Stimulated activated CD8-positive, alpha-beta memory T cell treated with anti-CD3 and anti-CD28 coated beads, Interleukin-4, amount 100 ng/mL, for 4 hours (primary cell): ENCODE results near the gene GRID1.
"Not testable (repeated sequence)": the region's sequence is repeated elsewhere in the genome, so short reads cannot be mapped to it uniquely, and the experiment has no call there.

Experiments
- DNase-seq, 2 donors: peaks; one replicate each; pipeline ENCODE4 v3.0.0-alpha.2; 2020; ENCODE audit warnings: low read depth in 2 of 2, low spot score in 1 of 2

The GRID1 gene

GRCh38 chr10:86194684-86195083, 171.9 kb downstream of the GRID1 start:
- DNase-seq, result no peak

GRCh38 chr10:86193841-86194240, 172.8 kb downstream of the GRID1 start:
- no peak for DNase-seq

- no peak for DNase-seq
These were observed 173.9 kb downstream of the GRID1 start for GRCh38 chr10:86192691-86193090.

GRCh38 chr10:86192147-86192546, 174.4 kb downstream of the GRID1 start:
- DNase-seq, result no peak

- no peak for DNase-seq
These were observed 174.9 kb downstream of the GRID1 start for GRCh38 chr10:86191686-86192085.

GRCh38 chr10:86191166-86191565, 175.4 kb downstream of the GRID1 start:
- DNase-seq, result no peak

GRCh38 chr10:86190291-86190690, 176.3 kb downstream of the GRID1 start:
- DNase-seq, result no peak

- no peak for DNase-seq
These were observed 176.7 kb downstream of the GRID1 start for GRCh38 chr10:86189891-86190290.

GRCh38 chr10:86188796-86189558, 177.6 kb downstream of the GRID1 start:
- DNase-seq, result no peak

- DNase-seq, result no peak
These were observed 178.3 kb downstream of the GRID1 start for GRCh38 chr10:86188326-86188725.

- no peak for DNase-seq
These were observed 178.9 kb downstream of the GRID1 start for GRCh38 chr10:86187499-86188239.

- DNase-seq, result no peak
These were observed 180.0 kb downstream of the GRID1 start for GRCh38 chr10:86186633-86187032.

- DNase-seq, result no peak
These were observed 184.0 kb downstream of the GRID1 start for GRCh38 chr10:86182595-86182994.

GRCh38 chr10:86182150-86182549, 184.4 kb downstream of the GRID1 start:
- no peak for DNase-seq

- no peak for DNase-seq
These were observed 185.7 kb downstream of the GRID1 start for GRCh38 chr10:86180861-86181260.

GRCh38 chr10:86179961-86180360, 186.6 kb downstream of the GRID1 start:
- DNase-seq, result no peak

- no peak for DNase-seq
These were observed 187.5 kb downstream of the GRID1 start for GRCh38 chr10:86179153-86179524.

- no peak for DNase-seq
These were observed 188.0 kb downstream of the GRID1 start for GRCh38 chr10:86178401-86179152.

- no peak for DNase-seq
These were observed 188.9 kb downstream of the GRID1 start for GRCh38 chr10:86177537-86178155.

GRCh38 chr10:86176850-86177536, 189.6 kb downstream of the GRID1 start:
- no peak for DNase-seq

- not testable (repeated sequence) for DNase-seq
These were observed 191.1 kb downstream of the GRID1 start for GRCh38 chr10:86175476-86175875.
